ENCODE measurements around the gene MEX3A. TPM values are rescaled to one million over a fixed set of nuclear protein-coding genes. Genes with fewer than 3 reads are reported as not detected.
"Not testable (repeated sequence)": the region's sequence is repeated elsewhere in the genome, so short reads cannot be mapped to it uniquely, and the experiment has no call there.

MEX3A gene
- total RNA-seq, 1 experiment from 2014 or later = 1.1 TPM

- Histone ChIP-seq H3K36me3 (peaks cover 8% of the 10 kb centered on the region), H3K9me3 (replicated peaks) (no peaks in the 10 kb centered on the region), H3K27me3 (replicated peaks) (no peaks in the 10 kb centered on the region), H3K4me3 (no peak overlapping the region), H3K27ac (no peak overlapping the region), H3K4me1 (replicated peaks) (no peaks in the 10 kb centered on the region)
- no peak for DNase-seq (ENCODE audit: low read depth in 1 of 2, low spot score in 2 of 2)
These were observed 8.5 kb downstream of the MEX3A start for GRCh38 chr1:156073740-156074139.

- H3K27ac ChIP-seq = no peak overlapping the region
- no peak overlapping the region for H3K4me3 ChIP-seq
- H3K4me1 ChIP-seq (replicated peaks) = no peaks in the 10 kb centered on the region
- no peaks in the 10 kb centered on the region for H3K27me3 ChIP-seq (replicated peaks)
- H3K9me3 ChIP-seq (replicated peaks) = no peaks in the 10 kb centered on the region
- DNase-seq (ENCODE audit: low read depth in 1 of 2, low spot score in 2 of 2) = no peak
- H3K36me3 ChIP-seq = peaks cover 8% of the 10 kb centered on the region
These were observed 9.1 kb downstream of the MEX3A start for GRCh38 chr1:156073110-156073687.

- H3K4me1 ChIP-seq (replicated peaks) = no peaks in the 10 kb centered on the region
- no peaks in the 10 kb centered on the region for H3K27me3 ChIP-seq (replicated peaks)
- no peak for DNase-seq (ENCODE audit: low read depth in 1 of 2, low spot score in 2 of 2)
- no peaks in the 10 kb centered on the region for H3K9me3 ChIP-seq (replicated peaks)
- peaks cover 6% of the 10 kb centered on the region for H3K36me3 ChIP-seq
- no peak overlapping the region for H3K27ac ChIP-seq
- H3K4me3 ChIP-seq = no peak overlapping the region
These were observed 10.0 kb downstream of the MEX3A start for GRCh38 chr1:156072251-156072650.

GRCh38 chr1:156071332-156071816, 10.9 kb downstream of the MEX3A start:
- not testable (repeated sequence) for DNase-seq (ENCODE audit: low read depth in 1 of 2, low spot score in 2 of 2); H3K4me1 ChIP-seq (replicated peaks); H3K27ac ChIP-seq; H3K4me3 ChIP-seq; H3K36me3 ChIP-seq; H3K9me3 ChIP-seq (replicated peaks); H3K27me3 ChIP-seq (replicated peaks)

DNA sequence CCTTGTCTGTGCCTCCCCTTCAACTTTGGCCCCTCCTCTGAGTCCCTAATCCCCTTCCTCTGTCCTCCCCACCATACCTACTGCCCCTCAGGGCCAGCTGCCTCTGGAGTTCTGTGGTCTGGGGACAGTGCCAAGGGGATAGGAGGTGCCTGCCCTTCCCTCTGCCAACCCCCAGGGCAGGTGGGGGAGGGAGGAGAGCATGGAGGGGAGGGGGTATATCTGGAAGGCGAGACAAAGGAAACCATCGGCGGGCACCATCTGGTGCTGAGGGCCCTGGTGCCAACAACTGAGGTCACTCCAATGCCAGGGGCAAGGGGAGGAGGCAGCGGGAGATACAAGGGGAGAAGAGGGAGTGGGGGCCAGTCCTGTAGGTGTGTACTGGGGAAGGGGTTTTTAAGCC, 11.7 kb downstream of the MEX3A start:
- DNase-seq (ENCODE audit: low read depth in 1 of 2, low spot score in 2 of 2) = no peak
- Histone ChIP-seq H3K27ac (no peak overlapping the region), H3K4me1 (replicated peaks) (no peaks in the 10 kb centered on the region), H3K9me3 (replicated peaks) (no peaks in the 10 kb centered on the region), H3K27me3 (replicated peaks) (no peaks in the 10 kb centered on the region), H3K4me3 (no peak overlapping the region), H3K36me3 (no peaks in the 10 kb centered on the region)

- no peaks in the 10 kb centered on the region for H3K27me3 ChIP-seq (replicated peaks)
- no peak for DNase-seq (ENCODE audit: low read depth in 1 of 2, low spot score in 2 of 2)
- H3K9me3 ChIP-seq (replicated peaks) = no peaks in the 10 kb centered on the region
- H3K36me3 ChIP-seq = no peaks in the 10 kb centered on the region
- H3K4me3 ChIP-seq = no peak overlapping the region
- no peaks in the 10 kb centered on the region for H3K4me1 ChIP-seq (replicated peaks)
- no peak overlapping the region for H3K27ac ChIP-seq
These were observed 12.5 kb downstream of the MEX3A start for GRCh38 chr1:156069490-156070455.

- DNase-seq (ENCODE audit: low read depth in 1 of 2, low spot score in 2 of 2) = no peak
- no peak overlapping the region for H3K4me3 ChIP-seq
These were observed 15.0 kb downstream of the MEX3A start for GRCh38 chr1:156067262-156067661.

GRCh38 chr1:156065871-156066270, 16.4 kb downstream of the MEX3A start:
- no peaks in the 10 kb centered on the region for H3K9me3 ChIP-seq (replicated peaks)
- no peak overlapping the region for H3K27ac ChIP-seq
- H3K4me1 ChIP-seq (replicated peaks) = peaks cover 15% of the 10 kb centered on the region
- no peaks in the 10 kb centered on the region for H3K36me3 ChIP-seq
- no peak overlapping the region for H3K4me3 ChIP-seq
- no peak for DNase-seq (ENCODE audit: low read depth in 1 of 2, low spot score in 2 of 2)
- H3K27me3 ChIP-seq (replicated peaks) = no peaks in the 10 kb centered on the region

More at GRCh38 chr1:156067262-156067661, 15.0 kb downstream of the MEX3A start:
- H3K4me1 ChIP-seq (replicated peaks) = peaks cover 15% of the 10 kb centered on the region
- no peaks in the 10 kb centered on the region for H3K9me3 ChIP-seq (replicated peaks)
- no peaks in the 10 kb centered on the region for H3K36me3 ChIP-seq
- H3K27me3 ChIP-seq (replicated peaks) = no peaks in the 10 kb centered on the region
- no peak overlapping the region for H3K27ac ChIP-seq

- H3K27ac ChIP-seq = no peak overlapping the region
- no peak for DNase-seq (ENCODE audit: low read depth in 1 of 2, low spot score in 2 of 2)
- H3K9me3 ChIP-seq (replicated peaks) = no peaks in the 10 kb centered on the region
- H3K27me3 ChIP-seq (replicated peaks) = no peaks in the 10 kb centered on the region
- H3K4me1 ChIP-seq (replicated peaks) = peaks cover 15% of the 10 kb centered on the region
- H3K36me3 ChIP-seq = no peaks in the 10 kb centered on the region
- no peak overlapping the region for H3K4me3 ChIP-seq
These were observed 17.1 kb downstream of the MEX3A start for GRCh38 chr1:156065212-156065611.

- no peak for DNase-seq (ENCODE audit: low read depth in 1 of 2, low spot score in 2 of 2)
- no peaks in the 10 kb centered on the region for H3K36me3 ChIP-seq
- no peak overlapping the region for H3K4me3 ChIP-seq
- no peaks in the 10 kb centered on the region for H3K9me3 ChIP-seq (replicated peaks)
- no peaks in the 10 kb centered on the region for H3K27me3 ChIP-seq (replicated peaks)
- no peak overlapping the region for H3K27ac ChIP-seq
- H3K4me1 ChIP-seq (replicated peaks) = peaks cover 15% of the 10 kb centered on the region
These were observed 17.6 kb downstream of the MEX3A start for GRCh38 chr1:156064615-156065014.

GRCh38 chr1:156063997-156064285, 18.3 kb downstream of the MEX3A start:
- Histone ChIP-seq H3K27ac (no peak overlapping the region), H3K4me1 (replicated peaks) (peaks cover 15% of the 10 kb centered on the region), H3K27me3 (replicated peaks) (no peaks in the 10 kb centered on the region), H3K4me3 (no peak overlapping the region), H3K36me3 (no peaks in the 10 kb centered on the region), H3K9me3 (replicated peaks) (no peaks in the 10 kb centered on the region)
- peak; percentile 79 to 85 for DNase-seq (ENCODE audit: low read depth in 1 of 2, low spot score in 2 of 2)

DNA sequence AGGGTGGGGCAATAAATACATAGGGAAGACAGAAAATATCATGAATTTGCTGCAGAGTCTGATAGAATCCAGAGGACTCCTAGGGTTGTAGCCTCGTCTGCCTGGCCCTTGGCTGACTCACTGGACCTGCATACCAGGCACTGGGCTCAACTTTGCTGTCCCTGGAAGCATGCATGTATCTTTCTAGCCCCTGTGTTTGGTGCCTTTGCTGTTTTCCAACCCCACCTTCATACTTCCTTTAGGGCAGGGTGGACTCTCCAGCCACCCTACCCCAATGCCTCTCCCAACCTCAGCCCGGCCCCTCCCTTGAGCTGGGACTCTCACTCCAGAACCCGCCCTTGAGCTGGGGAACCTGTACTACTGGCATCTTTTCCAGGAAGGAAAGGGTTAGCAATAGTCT, 20.1 kb downstream of the MEX3A start:
- no peaks in the 10 kb centered on the region for H3K9me3 ChIP-seq (replicated peaks)
- no peaks in the 10 kb centered on the region for H3K27me3 ChIP-seq (replicated peaks)
- H3K36me3 ChIP-seq = no peaks in the 10 kb centered on the region
- peaks cover 15% of the 10 kb centered on the region for H3K4me1 ChIP-seq (replicated peaks)
- no peak for DNase-seq (ENCODE audit: low read depth in 1 of 2, low spot score in 2 of 2)
- H3K27ac ChIP-seq = no peak overlapping the region
- no peak overlapping the region for H3K4me3 ChIP-seq

- Histone ChIP-seq H3K27ac (no peak within 1 kb of the TSS), H3K4me3 (no peak within 1 kb of the TSS), H3K27me3 (replicated peaks) (no peaks in the 10 kb centered on the region), H3K36me3 (no peaks in the 10 kb centered on the region), H3K4me1 (replicated peaks) (peaks cover 15% of the 10 kb centered on the region), H3K9me3 (replicated peaks) (no peaks in the 10 kb centered on the region)
- DNase-seq (ENCODE audit: low read depth in 1 of 2, low spot score in 2 of 2) = no peak
These were observed 21.2 kb downstream of the MEX3A start, which contains the start of gene RAB25 for GRCh38 chr1:156060937-156061636. TSS of gene RAB25 (plus strand) at chr1:156061160. CDS start at chr1:156061401, 241 bp downstream.

Data from SJSA1 (cell line).